Spleen (tissue), 7 donors: ENCODE results near the gene JAKMIP3.

Experiments
- POLR2A ChIP-seq, 3 donors: fragments of 450-650 bp; IDR thresholded peaks; one replicate each; pipeline ENCODE4 v1.5.1; 2017; ENCODE audit warnings: antibody characterized with exemption in 3 of 3, mild to moderate bottlenecking in 1 of 3
- POLR2AphosphoS5 ChIP-seq, 3 donors: sonication (generic); formaldehyde crosslinking; IDR thresholded peaks; one replicate each; pipeline ENCODE4 v1.5.1; 2017; ENCODE audit warnings: antibody characterized with exemption in 3 of 3
- TF ChIP-seq, protein P1 (sequence below), 11 experiments: fragments of 200-600 bp in 7 of 11; fragments of 450-650 bp in 4 of 11; sonication (generic) in 4 of 11; IDR thresholded peaks in 8 of 11; conservative IDR thresholded peaks in 3 of 11; 1 replicate in 7 of 11; 2 replicates in 4 of 11; pipeline versions ENCODE4 v1.4.0 to v1.8.0; 2016 to 2021; ENCODE audit warnings: antibody characterized with exemption in 11 of 11, inconsistent platforms in 4 of 11, mild to moderate bottlenecking in 1 of 11
- donor health status: DM: no; HTN: no; CAD: no; lungs with moderate emphysema.
- donor health status: DM: no; HTN: no; CAD: no.
- donor health status: DM: no; HTN: no; CAD: no.

DNA sequence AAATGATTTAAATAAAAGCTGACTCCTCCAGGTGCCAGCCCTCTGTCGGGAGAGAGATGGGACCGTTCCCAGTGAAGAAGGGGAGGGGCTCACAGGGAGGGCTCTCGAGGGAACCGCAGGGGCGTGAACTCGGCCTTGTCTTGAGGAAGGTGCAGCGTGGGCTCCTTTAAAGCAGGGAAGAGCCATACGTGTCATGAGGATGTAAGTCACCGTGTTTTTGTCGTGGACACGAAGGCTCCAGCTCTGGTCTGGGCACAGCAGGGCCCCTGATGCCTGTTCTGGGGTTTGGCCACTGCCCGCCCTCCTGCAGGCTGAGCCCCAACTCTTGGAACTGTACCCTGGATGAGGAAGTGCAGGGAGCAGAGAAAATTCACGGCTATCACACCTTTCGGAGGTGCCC lies 45.0 kb downstream of the JAKMIP3 start:
- TF ChIP-seq, protein P1, sequence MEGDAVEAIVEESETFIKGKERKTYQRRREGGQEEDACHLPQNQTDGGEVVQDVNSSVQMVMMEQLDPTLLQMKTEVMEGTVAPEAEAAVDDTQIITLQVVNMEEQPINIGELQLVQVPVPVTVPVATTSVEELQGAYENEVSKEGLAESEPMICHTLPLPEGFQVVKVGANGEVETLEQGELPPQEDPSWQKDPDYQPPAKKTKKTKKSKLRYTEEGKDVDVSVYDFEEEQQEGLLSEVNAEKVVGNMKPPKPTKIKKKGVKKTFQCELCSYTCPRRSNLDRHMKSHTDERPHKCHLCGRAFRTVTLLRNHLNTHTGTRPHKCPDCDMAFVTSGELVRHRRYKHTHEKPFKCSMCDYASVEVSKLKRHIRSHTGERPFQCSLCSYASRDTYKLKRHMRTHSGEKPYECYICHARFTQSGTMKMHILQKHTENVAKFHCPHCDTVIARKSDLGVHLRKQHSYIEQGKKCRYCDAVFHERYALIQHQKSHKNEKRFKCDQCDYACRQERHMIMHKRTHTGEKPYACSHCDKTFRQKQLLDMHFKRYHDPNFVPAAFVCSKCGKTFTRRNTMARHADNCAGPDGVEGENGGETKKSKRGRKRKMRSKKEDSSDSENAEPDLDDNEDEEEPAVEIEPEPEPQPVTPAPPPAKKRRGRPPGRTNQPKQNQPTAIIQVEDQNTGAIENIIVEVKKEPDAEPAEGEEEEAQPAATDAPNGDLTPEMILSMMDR (IDR thresholded peaks at IDR 0.05 in 8 of 11, conservative IDR thresholded peaks at IDR 0.05 in 3 of 11), result no peak
- TF ChIP-seq POLR2AphosphoS5 (IDR thresholded peaks at IDR 0.05) (no peak), POLR2A (IDR thresholded peaks at IDR 0.05) (no peak)
